Panc1 (cell line): ENCODE data around the gene CCDC127.

Experiments used
- POLR2AphosphoS5 ChIP-seq: IDR thresholded peaks from 2 replicates; pipeline ENCODE4 v1.6.1; 2012; ENCODE audit warnings: mild to moderate bottlenecking, low read depth, low read length, moderate library complexity
- REST ChIP-seq, 2 experiments: IDR thresholded peaks; 2 replicates each; pipeline ENCODE4 v1.6.1; 2011 to 2012; ENCODE audit warnings: low read depth in 2 of 2, control low read depth in 1 of 2, low read length in 1 of 2, mild to moderate bottlenecking in 1 of 2, moderate library complexity in 1 of 2; ENCODE audit not compliant: insufficient read depth in 1 of 2
- SIN3A ChIP-seq: IDR thresholded peaks from 2 replicates; pipeline ENCODE4 v1.6.1; 2012; ENCODE audit warnings: low read depth, mild to moderate bottlenecking, low read length, moderate library complexity, borderline replicate concordance; ENCODE audit not compliant: insufficient read depth
- TCF7L2 ChIP-seq: IDR thresholded peaks from 2 replicates; pipeline ENCODE4 v1.6.1; 2011; ENCODE audit warnings: mild to moderate bottlenecking, low read depth, low read length, inconsistent platforms
- TF ChIP-seq, protein P1 (sequence below): fragments of 450-650 bp; IDR thresholded peaks from 2 replicates; pipeline ENCODE4 v1.5.1; 2017; ENCODE audit warnings: mild to moderate bottlenecking

DNA sequence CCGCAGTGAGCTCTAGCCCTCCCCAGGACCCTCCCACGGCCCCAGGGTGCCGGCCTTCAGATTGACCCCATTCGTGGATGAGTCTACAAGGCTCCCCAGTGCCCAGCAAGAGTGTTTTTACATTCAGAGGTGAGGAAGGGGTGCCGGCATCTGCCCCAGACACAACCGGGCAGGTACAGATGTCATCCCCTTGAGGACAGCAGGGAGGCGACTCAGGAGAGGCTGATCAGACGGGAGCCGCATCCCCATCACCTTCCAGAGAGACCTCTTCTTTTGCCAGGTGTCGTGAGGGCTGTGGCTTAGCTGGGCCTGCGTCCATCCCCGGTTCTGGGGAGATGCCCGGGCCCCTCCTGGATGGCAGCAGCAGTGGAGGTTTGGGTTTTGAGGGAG lies 30.9 kb downstream of the CCDC127 start:
- TF ChIP-seq POLR2AphosphoS5: no peak
- TF ChIP-seq, protein P1, sequence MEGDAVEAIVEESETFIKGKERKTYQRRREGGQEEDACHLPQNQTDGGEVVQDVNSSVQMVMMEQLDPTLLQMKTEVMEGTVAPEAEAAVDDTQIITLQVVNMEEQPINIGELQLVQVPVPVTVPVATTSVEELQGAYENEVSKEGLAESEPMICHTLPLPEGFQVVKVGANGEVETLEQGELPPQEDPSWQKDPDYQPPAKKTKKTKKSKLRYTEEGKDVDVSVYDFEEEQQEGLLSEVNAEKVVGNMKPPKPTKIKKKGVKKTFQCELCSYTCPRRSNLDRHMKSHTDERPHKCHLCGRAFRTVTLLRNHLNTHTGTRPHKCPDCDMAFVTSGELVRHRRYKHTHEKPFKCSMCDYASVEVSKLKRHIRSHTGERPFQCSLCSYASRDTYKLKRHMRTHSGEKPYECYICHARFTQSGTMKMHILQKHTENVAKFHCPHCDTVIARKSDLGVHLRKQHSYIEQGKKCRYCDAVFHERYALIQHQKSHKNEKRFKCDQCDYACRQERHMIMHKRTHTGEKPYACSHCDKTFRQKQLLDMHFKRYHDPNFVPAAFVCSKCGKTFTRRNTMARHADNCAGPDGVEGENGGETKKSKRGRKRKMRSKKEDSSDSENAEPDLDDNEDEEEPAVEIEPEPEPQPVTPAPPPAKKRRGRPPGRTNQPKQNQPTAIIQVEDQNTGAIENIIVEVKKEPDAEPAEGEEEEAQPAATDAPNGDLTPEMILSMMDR: no peak
- TF ChIP-seq REST (IDR thresholded peaks at IDR 0.05; ENCODE audit: insufficient read depth in 1 of 2, low read depth in 2 of 2, low read length in 1 of 2): no peak
- TF ChIP-seq TCF7L2: no peak
- no peak for TF ChIP-seq SIN3A
